GM12875 (cell line): ENCODE data around the gene TPM1.
"Not testable (repeated sequence)": the region's sequence is repeated elsewhere in the genome, so short reads cannot be mapped to it uniquely, and the experiment has no call there.

Source experiments
- H3K4me3 ChIP-seq: one replicate; pipeline ENCODE4 v1.5.1; 2011; ENCODE audit warnings: low read depth, low read length, control low read depth
- CTCF ChIP-seq: IDR thresholded peaks from 2 replicates; pipeline ENCODE4 v1.5.1; 2011; ENCODE audit warnings: low read depth, mild to moderate bottlenecking, control low read depth, inconsistent platforms, low read length, moderate library complexity, borderline replicate concordance; ENCODE audit not compliant: insufficient read depth

The TPM1 gene

GRCh38 chr15:63103416-63103815, 60.9 kb downstream of the TPM1 start:
- no peak for TF ChIP-seq CTCF

GRCh38 chr15:63104727-63105126, 62.2 kb downstream of the TPM1 start:
- no peak for TF ChIP-seq CTCF
- no peak overlapping the region for H3K4me3 ChIP-seq

More at GRCh38 chr15:63103416-63103815, 60.9 kb downstream of the TPM1 start:
- no peak overlapping the region for H3K4me3 ChIP-seq

GRCh38 chr15:63105354-63105753, 62.8 kb downstream of the TPM1 start:
- not testable (repeated sequence) for H3K4me3 ChIP-seq

GRCh38 chr15:63107895-63108546, 65.5 kb downstream of the TPM1 start:
- no peak overlapping the region for H3K4me3 ChIP-seq
- no peak for TF ChIP-seq CTCF

GRCh38 chr15:63109498-63109897, 67.0 kb downstream of the TPM1 start:
- H3K4me3 ChIP-seq: no peak overlapping the region
- no peak for TF ChIP-seq CTCF

- H3K4me3 ChIP-seq: no peak overlapping the region
- TF ChIP-seq CTCF: no peak
These were observed 67.4 kb downstream of the TPM1 start for GRCh38 chr15:63109920-63110319.

- TF ChIP-seq CTCF: no peak
- H3K4me3 ChIP-seq: no peak overlapping the region
These were observed 68.0 kb downstream of the TPM1 start for GRCh38 chr15:63110428-63111026.
